Measurements from ENCODE around the gene SDCCAG8.

SDCCAG8 gene

GRCh38 chr1:243247901-243248300 lies 7.9 kb upstream of the SDCCAG8 start:
- TF ChIP-seq CTCF (IDR thresholded peaks at IDR 0.05) = no peak
- no peak overlapping the region for H3K4me3 ChIP-seq (ENCODE audit: low read depth, low read length)
- H3K27ac ChIP-seq = no peak overlapping the region
- no peaks in the 10 kb centered on the region for H3K36me3 ChIP-seq (ENCODE audit: control insufficient read depth, insufficient read depth, low read length)
- no peak overlapping the region for H2AFZ ChIP-seq
- H3K9ac ChIP-seq = no peak overlapping the region
- H3K4me1 ChIP-seq = no peaks in the 10 kb centered on the region
- no peak overlapping the region for H3K4me2 ChIP-seq (ENCODE audit: low read length)
- no peaks in the 10 kb centered on the region for H3K9me3 ChIP-seq (ENCODE audit: control insufficient read depth, low read length)
- no peaks in the 10 kb centered on the region for H3K27me3 ChIP-seq (ENCODE audit: control insufficient read depth, insufficient read depth, low read length)
- H3K79me2 ChIP-seq = peaks cover 3% of the 10 kb centered on the region

GRCh38 chr1:243249214-243249613 lies 6.6 kb upstream of the SDCCAG8 start:
- Histone ChIP-seq H2AFZ (no peak overlapping the region), H3K4me1 (no peaks in the 10 kb centered on the region), H3K27ac (no peak overlapping the region), H3K36me3 (ENCODE audit: control insufficient read depth, insufficient read depth, low read length) (no peaks in the 10 kb centered on the region), H3K9me3 (ENCODE audit: control insufficient read depth, low read length) (no peaks in the 10 kb centered on the region), H3K27me3 (ENCODE audit: control insufficient read depth, insufficient read depth, low read length) (no peaks in the 10 kb centered on the region), H3K4me2 (ENCODE audit: low read length) (no peak overlapping the region), H3K4me3 (ENCODE audit: low read depth, low read length) (no peak overlapping the region), H3K79me2 (no peaks in the 10 kb centered on the region), H3K9ac (no peak overlapping the region)
- TF ChIP-seq CTCF (IDR thresholded peaks at IDR 0.05) = no peak

GRCh38 chr1:243250102-243250501 lies 5.7 kb upstream of the SDCCAG8 start:
- H3K79me2 ChIP-seq = no peaks in the 10 kb centered on the region
- H3K27ac ChIP-seq = no peak overlapping the region
- H3K4me2 ChIP-seq (ENCODE audit: low read length) = no peak overlapping the region
- no peaks in the 10 kb centered on the region for H3K36me3 ChIP-seq (ENCODE audit: control insufficient read depth, insufficient read depth, low read length)
- H3K9ac ChIP-seq = no peak overlapping the region
- no peak overlapping the region for H2AFZ ChIP-seq
- no peaks in the 10 kb centered on the region for H3K27me3 ChIP-seq (ENCODE audit: control insufficient read depth, insufficient read depth, low read length)
- no peaks in the 10 kb centered on the region for H3K9me3 ChIP-seq (ENCODE audit: control insufficient read depth, low read length)
- no peak for TF ChIP-seq CTCF (IDR thresholded peaks at IDR 0.05)
- H3K4me3 ChIP-seq (ENCODE audit: low read depth, low read length) = no peak overlapping the region
- no peaks in the 10 kb centered on the region for H3K4me1 ChIP-seq

GRCh38 chr1:243251539-243251938 lies 4.3 kb upstream of the SDCCAG8 start:
- Histone ChIP-seq H3K79me2 (no peaks in the 10 kb centered on the region), H3K36me3 (ENCODE audit: control insufficient read depth, insufficient read depth, low read length) (no peaks in the 10 kb centered on the region), H2AFZ (no peak overlapping the region), H3K4me2 (ENCODE audit: low read length) (no peak overlapping the region), H3K27me3 (ENCODE audit: control insufficient read depth, insufficient read depth, low read length) (no peaks in the 10 kb centered on the region), H3K4me1 (no peaks in the 10 kb centered on the region), H3K4me3 (ENCODE audit: low read depth, low read length) (no peak overlapping the region), H3K9me3 (ENCODE audit: control insufficient read depth, low read length) (no peaks in the 10 kb centered on the region), H3K9ac (no peak overlapping the region), H3K27ac (no peak overlapping the region)
- no peak for TF ChIP-seq CTCF (IDR thresholded peaks at IDR 0.05)

- Histone ChIP-seq H3K79me2 (no peaks in the 10 kb centered on the region), H3K36me3 (ENCODE audit: control insufficient read depth, insufficient read depth, low read length) (no peaks in the 10 kb centered on the region), H3K9me3 (ENCODE audit: control insufficient read depth, low read length) (no peaks in the 10 kb centered on the region), H2AFZ (no peak overlapping the region), H3K27me3 (ENCODE audit: control insufficient read depth, insufficient read depth, low read length) (no peaks in the 10 kb centered on the region), H3K27ac (peak overlapping the region; percentile 22), H3K4me2 (ENCODE audit: low read length) (peak overlapping the region; percentile 85), H3K9ac (no peak overlapping the region), H3K4me1 (no peaks in the 10 kb centered on the region), H3K4me3 (ENCODE audit: low read depth, low read length) (peak overlapping the region; percentile 35)
- no peak for TF ChIP-seq CTCF (IDR thresholded peaks at IDR 0.05)
Observed at GRCh38 chr1:243253211-243253925, 2.5 kb upstream of the SDCCAG8 start.
